WTC11 (cell line): Measurements from ENCODE around the gene USF3. TPM values are rescaled to one million over a fixed set of nuclear protein-coding genes. Genes with fewer than 3 reads are reported as not detected.

Experiments used
- ATAC-seq: fragments of 200-7000 bp; cut with Tn5 transposase; 2 replicates; pipeline ENCODE4 v1.10.0; 2021; ENCODE audit warnings: mild to moderate bottlenecking, moderate library complexity
- CTCF ChIA-PET: fragments of 300-600 bp; sonication (Branson Sonifier 250); formaldehyde crosslinking; loops from one replicate; lab custom pipeline; 2021; ENCODE audit warnings: antibody characterized with exemption; lab: Charles Lee
- POLR2A ChIA-PET: fragments of 350-600 bp; sonication (Branson Sonifier 250); formaldehyde crosslinking; loops from one replicate; lab custom pipeline; 2021; ENCODE audit warnings: antibody characterized with exemption; lab: Charles Lee
- DNase-seq: peaks from one replicate; pipeline ENCODE4 v3.0.0; 2021; ENCODE audit warnings: low spot score
- H3K27ac Mint-ChIP-seq: 2 replicates; pipeline ENCODE4 v1.8.0; 2021; ENCODE audit warnings: mixed read lengths
- H3K27me3 Mint-ChIP-seq: 2 replicates; pipeline ENCODE4 v1.8.0; 2021; ENCODE audit warnings: low read depth, mild to moderate bottlenecking, moderate library complexity, mixed read lengths
- H3K36me3 Mint-ChIP-seq: 2 replicates; pipeline ENCODE4 v1.8.0; 2021; ENCODE audit warnings: mixed read lengths
- H3K4me1 Mint-ChIP-seq: 2 replicates; pipeline ENCODE4 v1.8.0; 2022; ENCODE audit warnings: mixed read lengths
- H3K4me3 Mint-ChIP-seq: 2 replicates; pipeline ENCODE4 v1.8.0; 2021; ENCODE audit warnings: mild to moderate bottlenecking, moderate library complexity, mixed read lengths
- H3K9me3 Mint-ChIP-seq: 2 replicates; pipeline ENCODE4 v1.8.0; 2021; ENCODE audit warnings: mixed read lengths
- CBFB ChIP-seq: sonication (generic); formaldehyde crosslinking; IDR thresholded peaks from 2 replicates; pipeline ENCODE4 v1.8.1; 2022; ENCODE audit warnings: mild to moderate bottlenecking, low read depth, missing genetic modification reagents
- ESRRA ChIP-seq: sonication (generic); formaldehyde crosslinking; IDR thresholded peaks from 2 replicates; pipeline ENCODE4 v1.8.1; 2022; ENCODE audit warnings: mild to moderate bottlenecking, missing genetic modification reagents, borderline replicate concordance
- ETV6 ChIP-seq: sonication (generic); formaldehyde crosslinking; IDR thresholded peaks from 2 replicates; pipeline ENCODE4 v1.8.1; 2022; ENCODE audit warnings: mild to moderate bottlenecking, missing genetic modification reagents
- GABPB1 ChIP-seq: sonication (generic); formaldehyde crosslinking; IDR thresholded peaks from 2 replicates; pipeline ENCODE4 v1.8.1; 2023; ENCODE audit warnings: mild to moderate bottlenecking, missing genetic modification reagents
- GTF2I ChIP-seq: fragments of 250-450 bp; sonication (Bioruptor Pico); conservative IDR thresholded peaks from 2 replicates; pipeline ENCODE4 v1.4.0; 2021; ENCODE audit warnings: mild to moderate bottlenecking
- RELA ChIP-seq: sonication (generic); formaldehyde crosslinking; IDR thresholded peaks from 2 replicates; pipeline ENCODE4 v1.8.1; 2022; ENCODE audit warnings: missing genetic modification reagents, mild to moderate bottlenecking, borderline replicate concordance
- RORB ChIP-seq: fragments of 250-450 bp; sonication (Bioruptor Pico); IDR thresholded peaks from 2 replicates; pipeline ENCODE4 v1.9.0; 2021; ENCODE audit warnings: mild to moderate bottlenecking
- TCF7 ChIP-seq: sonication (generic); formaldehyde crosslinking; IDR thresholded peaks from 2 replicates; pipeline ENCODE4 v1.8.0; 2022; ENCODE audit warnings: mild to moderate bottlenecking, low read depth, missing genetic modification reagents, moderate library complexity
- ZNF219 ChIP-seq: sonication (generic); formaldehyde crosslinking; IDR thresholded peaks from 2 replicates; pipeline ENCODE4 v1.8.0; 2023; ENCODE audit warnings: missing genetic modification reagents, mild to moderate bottlenecking, borderline replicate concordance
- total RNA-seq: library from RNA; stranded (reverse); gene quantifications from 3 replicates; pipeline ENCODE4 v1.2.3, GENCODE V29; 2021
- TF ChIP-seq, protein P1 (sequence below): fragments of 200-600 bp; IDR thresholded peaks from 2 replicates; pipeline ENCODE4 v1.8.0; 2022; ENCODE audit warnings: antibody characterized with exemption
- TF ChIP-seq, protein P2 (sequence below): sonication (generic); formaldehyde crosslinking; IDR thresholded peaks from 2 replicates; pipeline ENCODE4 v1.8.1; 2022; ENCODE audit warnings: missing genetic modification reagents, borderline replicate concordance
- TF ChIP-seq, protein P3 (sequence below): sonication (generic); formaldehyde crosslinking; IDR thresholded peaks from 2 replicates; pipeline ENCODE4 v1.8.0; 2023; ENCODE audit warnings: missing genetic modification reagents, mild to moderate bottlenecking, borderline replicate concordance
- TF ChIP-seq, protein P4 (sequence below): fragments of 250-450 bp; sonication (Bioruptor Pico); IDR thresholded peaks from 2 replicates; pipeline ENCODE4 v1.9.0; 2021; ENCODE audit warnings: mild to moderate bottlenecking
- TF ChIP-seq, protein P5 (sequence below): sonication (generic); formaldehyde crosslinking; IDR thresholded peaks from 2 replicates; pipeline ENCODE4 v1.8.1; 2023; ENCODE audit warnings: mild to moderate bottlenecking, moderate library complexity, missing genetic modification reagents
- TF ChIP-seq, protein P6 (sequence below): sonication (generic); formaldehyde crosslinking; IDR thresholded peaks from 2 replicates; pipeline ENCODE4 v1.8.1; 2022; ENCODE audit warnings: low read depth, mild to moderate bottlenecking, moderate library complexity, missing genetic modification reagents, borderline replicate concordance
- TF ChIP-seq, protein P7 (sequence below): fragments of 250-450 bp; sonication (Bioruptor Pico); IDR thresholded peaks from 2 replicates; pipeline ENCODE4 v1.8.0; 2021; ENCODE audit warnings: mild to moderate bottlenecking

Gene USF3
- total RNA-seq, 1 experiment from 2014 or later: 16.4 TPM

DNA sequence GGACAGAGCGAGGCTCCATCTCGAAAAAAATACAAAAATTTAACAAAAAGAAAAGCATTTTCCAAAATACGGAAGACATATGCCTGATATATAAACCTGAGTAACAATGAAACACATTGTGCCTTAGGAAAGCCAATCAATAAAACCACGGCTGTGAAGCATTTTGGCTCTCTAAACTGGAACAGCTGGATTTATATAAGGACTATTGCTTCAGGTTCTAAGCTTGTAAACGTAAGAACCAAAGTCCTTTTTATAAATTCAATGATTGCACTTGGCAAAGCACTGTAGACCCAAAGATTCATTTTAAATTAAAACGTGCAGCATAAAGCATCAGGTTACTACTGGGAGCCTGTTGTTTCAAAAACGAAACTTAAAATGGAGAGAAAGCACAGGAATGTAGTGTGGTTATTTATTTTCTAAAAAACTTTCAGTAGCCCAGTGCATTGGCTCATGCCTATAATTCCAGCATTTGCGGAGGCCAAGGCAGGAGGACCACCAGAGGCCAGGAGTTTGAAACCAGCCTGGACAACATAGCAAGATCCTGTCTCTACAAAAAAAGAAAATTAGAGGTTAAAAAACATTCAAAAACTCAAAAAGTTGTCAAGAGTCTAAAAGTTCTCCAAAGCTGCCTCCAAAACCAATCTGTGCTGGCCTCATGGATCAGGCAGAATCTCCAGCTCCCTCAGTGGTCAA is 61.5 kb downstream of the USF3 start:
- no peaks in the 10 kb centered on the region for H3K36me3 Mint-ChIP-seq
- ATAC-seq (no peak), DNase-seq (no peak)
- no peak overlapping the region for H3K4me3 Mint-ChIP-seq
- ChIA-PET CTCF (no interaction called here), POLR2A (no interaction called here)
- H3K27ac Mint-ChIP-seq: no peak overlapping the region
- H3K27me3 Mint-ChIP-seq: no peaks in the 10 kb centered on the region
- TF ChIP-seq TCF7 (CRISPR knock-in tag) (no peak), CBFB (CRISPR knock-in tag) (no peak), RELA (CRISPR knock-in tag) (no peak), GABPB1 (CRISPR knock-in tag) (no peak), ZNF219 (CRISPR knock-in tag) (no peak), ESRRA (CRISPR knock-in tag) (no peak), ETV6 (CRISPR knock-in tag) (no peak), RORB (CRISPR knock-in tag) (no peak), GTF2I (CRISPR knock-in tag) (no peak)
- TF ChIP-seq, protein P1, sequence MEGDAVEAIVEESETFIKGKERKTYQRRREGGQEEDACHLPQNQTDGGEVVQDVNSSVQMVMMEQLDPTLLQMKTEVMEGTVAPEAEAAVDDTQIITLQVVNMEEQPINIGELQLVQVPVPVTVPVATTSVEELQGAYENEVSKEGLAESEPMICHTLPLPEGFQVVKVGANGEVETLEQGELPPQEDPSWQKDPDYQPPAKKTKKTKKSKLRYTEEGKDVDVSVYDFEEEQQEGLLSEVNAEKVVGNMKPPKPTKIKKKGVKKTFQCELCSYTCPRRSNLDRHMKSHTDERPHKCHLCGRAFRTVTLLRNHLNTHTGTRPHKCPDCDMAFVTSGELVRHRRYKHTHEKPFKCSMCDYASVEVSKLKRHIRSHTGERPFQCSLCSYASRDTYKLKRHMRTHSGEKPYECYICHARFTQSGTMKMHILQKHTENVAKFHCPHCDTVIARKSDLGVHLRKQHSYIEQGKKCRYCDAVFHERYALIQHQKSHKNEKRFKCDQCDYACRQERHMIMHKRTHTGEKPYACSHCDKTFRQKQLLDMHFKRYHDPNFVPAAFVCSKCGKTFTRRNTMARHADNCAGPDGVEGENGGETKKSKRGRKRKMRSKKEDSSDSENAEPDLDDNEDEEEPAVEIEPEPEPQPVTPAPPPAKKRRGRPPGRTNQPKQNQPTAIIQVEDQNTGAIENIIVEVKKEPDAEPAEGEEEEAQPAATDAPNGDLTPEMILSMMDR: no peak
- TF ChIP-seq, protein P2, sequence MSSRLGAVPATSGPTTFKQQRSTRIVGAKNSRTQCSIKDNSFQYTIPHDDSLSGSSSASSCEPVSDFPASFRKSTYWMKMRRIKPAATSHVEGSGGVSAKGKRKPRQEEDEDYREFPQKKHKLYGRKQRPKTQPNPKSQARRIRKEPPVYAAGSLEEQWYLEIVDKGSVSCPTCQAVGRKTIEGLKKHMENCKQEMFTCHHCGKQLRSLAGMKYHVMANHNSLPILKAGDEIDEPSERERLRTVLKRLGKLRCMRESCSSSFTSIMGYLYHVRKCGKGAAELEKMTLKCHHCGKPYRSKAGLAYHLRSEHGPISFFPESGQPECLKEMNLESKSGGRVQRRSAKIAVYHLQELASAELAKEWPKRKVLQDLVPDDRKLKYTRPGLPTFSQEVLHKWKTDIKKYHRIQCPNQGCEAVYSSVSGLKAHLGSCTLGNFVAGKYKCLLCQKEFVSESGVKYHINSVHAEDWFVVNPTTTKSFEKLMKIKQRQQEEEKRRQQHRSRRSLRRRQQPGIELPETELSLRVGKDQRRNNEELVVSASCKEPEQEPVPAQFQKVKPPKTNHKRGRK (CRISPR knock-in tag): no peak
- TF ChIP-seq, protein P3, sequence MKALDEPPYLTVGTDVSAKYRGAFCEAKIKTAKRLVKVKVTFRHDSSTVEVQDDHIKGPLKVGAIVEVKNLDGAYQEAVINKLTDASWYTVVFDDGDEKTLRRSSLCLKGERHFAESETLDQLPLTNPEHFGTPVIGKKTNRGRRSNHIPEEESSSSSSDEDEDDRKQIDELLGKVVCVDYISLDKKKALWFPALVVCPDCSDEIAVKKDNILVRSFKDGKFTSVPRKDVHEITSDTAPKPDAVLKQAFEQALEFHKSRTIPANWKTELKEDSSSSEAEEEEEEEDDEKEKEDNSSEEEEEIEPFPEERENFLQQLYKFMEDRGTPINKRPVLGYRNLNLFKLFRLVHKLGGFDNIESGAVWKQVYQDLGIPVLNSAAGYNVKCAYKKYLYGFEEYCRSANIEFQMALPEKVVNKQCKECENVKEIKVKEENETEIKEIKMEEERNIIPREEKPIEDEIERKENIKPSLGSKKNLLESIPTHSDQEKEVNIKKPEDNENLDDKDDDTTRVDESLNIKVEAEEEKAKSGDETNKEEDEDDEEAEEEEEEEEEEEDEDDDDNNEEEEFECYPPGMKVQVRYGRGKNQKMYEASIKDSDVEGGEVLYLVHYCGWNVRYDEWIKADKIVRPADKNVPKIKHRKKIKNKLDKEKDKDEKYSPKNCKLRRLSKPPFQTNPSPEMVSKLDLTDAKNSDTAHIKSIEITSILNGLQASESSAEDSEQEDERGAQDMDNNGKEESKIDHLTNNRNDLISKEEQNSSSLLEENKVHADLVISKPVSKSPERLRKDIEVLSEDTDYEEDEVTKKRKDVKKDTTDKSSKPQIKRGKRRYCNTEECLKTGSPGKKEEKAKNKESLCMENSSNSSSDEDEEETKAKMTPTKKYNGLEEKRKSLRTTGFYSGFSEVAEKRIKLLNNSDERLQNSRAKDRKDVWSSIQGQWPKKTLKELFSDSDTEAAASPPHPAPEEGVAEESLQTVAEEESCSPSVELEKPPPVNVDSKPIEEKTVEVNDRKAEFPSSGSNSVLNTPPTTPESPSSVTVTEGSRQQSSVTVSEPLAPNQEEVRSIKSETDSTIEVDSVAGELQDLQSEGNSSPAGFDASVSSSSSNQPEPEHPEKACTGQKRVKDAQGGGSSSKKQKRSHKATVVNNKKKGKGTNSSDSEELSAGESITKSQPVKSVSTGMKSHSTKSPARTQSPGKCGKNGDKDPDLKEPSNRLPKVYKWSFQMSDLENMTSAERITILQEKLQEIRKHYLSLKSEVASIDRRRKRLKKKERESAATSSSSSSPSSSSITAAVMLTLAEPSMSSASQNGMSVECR (CRISPR knock-in tag): no peak
- TF ChIP-seq, protein P4, sequence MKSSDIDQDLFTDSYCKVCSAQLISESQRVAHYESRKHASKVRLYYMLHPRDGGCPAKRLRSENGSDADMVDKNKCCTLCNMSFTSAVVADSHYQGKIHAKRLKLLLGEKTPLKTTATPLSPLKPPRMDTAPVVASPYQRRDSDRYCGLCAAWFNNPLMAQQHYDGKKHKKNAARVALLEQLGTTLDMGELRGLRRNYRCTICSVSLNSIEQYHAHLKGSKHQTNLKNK (CRISPR knock-in tag): no peak
- TF ChIP-seq, protein P5, sequence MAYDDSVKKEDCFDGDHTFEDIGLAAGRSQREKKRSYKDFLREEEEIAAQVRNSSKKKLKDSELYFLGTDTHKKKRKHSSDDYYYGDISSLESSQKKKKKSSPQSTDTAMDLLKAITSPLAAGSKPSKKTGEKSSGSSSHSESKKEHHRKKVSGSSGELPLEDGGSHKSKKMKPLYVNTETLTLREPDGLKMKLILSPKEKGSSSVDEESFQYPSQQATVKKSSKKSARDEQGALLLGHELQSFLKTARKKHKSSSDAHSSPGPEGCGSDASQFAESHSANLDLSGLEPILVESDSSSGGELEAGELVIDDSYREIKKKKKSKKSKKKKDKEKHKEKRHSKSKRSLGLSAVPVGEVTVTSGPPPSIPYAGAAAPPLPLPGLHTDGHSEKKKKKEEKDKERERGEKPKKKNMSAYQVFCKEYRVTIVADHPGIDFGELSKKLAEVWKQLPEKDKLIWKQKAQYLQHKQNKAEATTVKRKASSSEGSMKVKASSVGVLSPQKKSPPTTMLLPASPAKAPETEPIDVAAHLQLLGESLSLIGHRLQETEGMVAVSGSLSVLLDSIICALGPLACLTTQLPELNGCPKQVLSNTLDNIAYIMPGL (CRISPR knock-in tag): no peak
- TF ChIP-seq, protein P6, sequence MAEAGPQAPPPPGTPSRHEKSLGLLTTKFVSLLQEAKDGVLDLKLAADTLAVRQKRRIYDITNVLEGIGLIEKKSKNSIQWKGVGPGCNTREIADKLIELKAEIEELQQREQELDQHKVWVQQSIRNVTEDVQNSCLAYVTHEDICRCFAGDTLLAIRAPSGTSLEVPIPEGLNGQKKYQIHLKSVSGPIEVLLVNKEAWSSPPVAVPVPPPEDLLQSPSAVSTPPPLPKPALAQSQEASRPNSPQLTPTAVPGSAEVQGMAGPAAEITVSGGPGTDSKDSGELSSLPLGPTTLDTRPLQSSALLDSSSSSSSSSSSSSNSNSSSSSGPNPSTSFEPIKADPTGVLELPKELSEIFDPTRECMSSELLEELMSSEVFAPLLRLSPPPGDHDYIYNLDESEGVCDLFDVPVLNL (CRISPR knock-in tag): no peak
- TF ChIP-seq, protein P7, sequence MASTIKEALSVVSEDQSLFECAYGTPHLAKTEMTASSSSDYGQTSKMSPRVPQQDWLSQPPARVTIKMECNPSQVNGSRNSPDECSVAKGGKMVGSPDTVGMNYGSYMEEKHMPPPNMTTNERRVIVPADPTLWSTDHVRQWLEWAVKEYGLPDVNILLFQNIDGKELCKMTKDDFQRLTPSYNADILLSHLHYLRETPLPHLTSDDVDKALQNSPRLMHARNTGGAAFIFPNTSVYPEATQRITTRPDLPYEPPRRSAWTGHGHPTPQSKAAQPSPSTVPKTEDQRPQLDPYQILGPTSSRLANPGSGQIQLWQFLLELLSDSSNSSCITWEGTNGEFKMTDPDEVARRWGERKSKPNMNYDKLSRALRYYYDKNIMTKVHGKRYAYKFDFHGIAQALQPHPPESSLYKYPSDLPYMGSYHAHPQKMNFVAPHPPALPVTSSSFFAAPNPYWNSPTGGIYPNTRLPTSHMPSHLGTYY (CRISPR knock-in tag): no peak
- no peaks in the 10 kb centered on the region for H3K9me3 Mint-ChIP-seq
- 0 out of 2 replicates have a peak, but pooled peaks cover 3% of the 10 kb centered on the region for H3K4me1 Mint-ChIP-seq
